HG03025 (cell line): ENCODE results near the gene TLN1.

Source experiments
- ATAC-seq: cut with Tn5 transposase; IDR thresholded peaks from one replicate; pipeline ENCODE4 v1.9.1; 2021; ENCODE audit warnings: mild to moderate bottlenecking, moderate library complexity; ENCODE audit not compliant: unreplicated experiment, low FRiP score

Gene TLN1

DNA sequence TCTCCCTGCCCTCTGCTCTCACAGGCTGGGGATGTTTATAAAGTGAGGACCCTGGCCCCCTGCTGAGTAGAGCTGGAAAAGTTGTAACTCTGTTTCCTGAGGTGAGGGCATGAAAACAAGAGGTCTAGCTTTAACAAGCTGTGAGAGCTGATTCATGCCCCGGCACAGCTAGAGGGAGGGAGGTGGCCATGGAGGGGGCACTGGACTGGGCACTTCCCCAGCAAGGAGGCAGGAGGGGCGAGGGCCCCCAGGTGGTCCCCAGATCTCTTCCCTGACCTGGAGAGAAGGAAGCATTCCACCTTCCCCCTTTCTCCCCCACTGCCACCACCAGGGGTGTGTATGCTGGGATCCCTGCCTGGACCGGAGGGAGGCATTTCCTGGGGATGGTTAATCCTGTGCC, 22.3 kb upstream of the TLN1 start, which contains the start of gene MSMP:
Gene MSMP, minus strand, starts transcription at position 13 of the 400 bp plus-strand sequence. CDS start 147 bp downstream, outside the sequence.
- no peak for ATAC-seq

- no peak for ATAC-seq
Observed at GRCh38 chr9:35753466-35753865, 21.5 kb upstream of the TLN1 start.

- no peak for ATAC-seq
Observed at GRCh38 chr9:35750256-35750531, 18.2 kb upstream of the TLN1 start.

GRCh38 chr9:35749515-35750255, 17.7 kb upstream of the TLN1 start:
- no peak for ATAC-seq

- ATAC-seq, result peak; percentile 63
Observed at GRCh38 chr9:35748858-35749514, 17.0 kb upstream of the TLN1 start, which contains the start of the genes GBA2 and RGP1. TSS of gene GBA2 (minus strand) at chr9:35749228. CDS start at chr9:35748704, 524 bp downstream. TSS of gene RGP1 (plus strand) at chr9:35749287. CDS start at chr9:35749756, 469 bp downstream.

DNA sequence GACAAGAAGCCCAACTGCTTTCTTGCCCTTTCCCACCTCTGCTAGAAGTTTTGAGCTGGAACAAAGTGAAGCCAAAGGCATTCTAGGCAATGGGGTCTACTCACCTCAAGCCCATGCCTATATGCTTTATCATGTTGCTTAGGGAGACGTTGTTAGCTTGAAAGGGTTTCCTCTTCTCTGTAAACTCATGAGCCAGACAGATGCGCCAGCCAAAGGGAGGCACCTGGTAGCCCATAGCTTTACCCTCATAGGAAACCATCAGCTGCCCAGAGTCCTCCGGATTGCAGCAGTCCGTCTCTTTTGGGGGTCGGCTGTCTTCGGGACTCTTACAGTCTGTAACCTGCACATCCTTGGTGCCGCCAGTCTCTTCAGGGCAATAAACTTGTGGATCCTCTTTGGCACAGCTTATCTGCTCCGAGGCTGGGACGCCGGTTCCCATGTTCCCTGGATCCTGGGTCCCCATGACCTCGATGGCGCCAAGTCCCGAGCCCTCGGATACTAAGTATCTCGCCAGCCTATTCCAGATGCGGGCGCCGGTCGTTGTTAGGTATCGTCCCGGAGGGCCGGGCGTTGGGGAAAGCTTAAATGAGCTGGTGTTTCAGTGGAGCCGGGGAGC, 16.4 kb upstream of the TLN1 start:
- no peak for ATAC-seq

- ATAC-seq, result no peak
Observed at GRCh38 chr9:35746583-35746982, 14.6 kb upstream of the TLN1 start.

DNA sequence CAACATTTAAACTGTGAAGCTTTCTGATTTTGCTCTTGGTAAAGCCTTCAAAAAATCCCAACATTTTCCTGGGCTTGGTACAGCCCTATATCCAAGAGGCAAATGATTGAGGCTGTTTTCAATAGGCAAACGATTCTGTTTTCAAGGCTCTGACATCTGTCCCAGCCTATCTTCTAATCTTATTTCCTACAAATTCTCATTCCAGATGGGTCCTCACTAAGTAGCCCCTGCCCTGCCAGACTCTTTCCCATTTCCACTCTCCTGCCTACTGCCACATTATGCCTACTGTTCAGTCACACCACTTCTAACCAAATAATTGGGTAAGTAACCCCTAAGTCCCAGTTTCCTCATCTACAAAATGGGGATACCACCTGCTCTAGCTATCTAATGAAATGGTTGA, 13.6 kb upstream of the TLN1 start:
- no peak for ATAC-seq

DNA sequence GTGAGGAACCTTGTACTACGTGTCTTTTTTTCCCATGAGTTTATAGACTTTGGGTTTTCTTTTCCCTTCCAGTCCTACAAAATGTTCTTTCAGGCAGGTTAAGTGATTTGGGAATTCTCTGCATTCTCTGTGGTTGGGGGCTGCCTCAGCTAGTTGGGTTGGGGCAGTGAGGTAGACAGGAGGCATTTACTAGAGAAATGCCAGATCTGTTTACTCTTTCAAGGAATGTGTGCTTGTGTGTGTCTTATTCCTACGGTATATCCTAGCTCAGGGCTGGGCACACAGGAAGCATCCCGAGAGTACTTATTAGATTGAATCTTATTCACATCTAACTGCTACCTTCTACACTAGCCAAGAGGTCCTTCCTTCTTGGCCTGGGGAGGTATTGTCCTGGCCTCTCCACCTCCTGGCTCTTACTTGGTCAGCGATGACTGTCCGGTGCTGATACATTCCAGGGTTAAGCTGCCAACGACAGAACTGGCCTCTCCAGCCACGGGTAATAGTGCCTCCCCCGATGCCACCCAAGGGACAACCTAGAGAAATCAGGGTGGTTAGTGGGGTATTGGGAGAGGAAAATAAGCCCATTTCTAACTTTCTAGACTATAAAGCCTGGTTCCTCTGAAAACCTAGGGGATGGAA, 12.0 kb upstream of the TLN1 start:
- no peak for ATAC-seq

GRCh38 chr9:35743452-35743851, 11.5 kb upstream of the TLN1 start:
- ATAC-seq, result no peak

- ATAC-seq, result no peak
Observed at GRCh38 chr9:35741740-35742139, 9.7 kb upstream of the TLN1 start.

- no peak for ATAC-seq
Observed at GRCh38 chr9:35740243-35740642, 8.2 kb upstream of the TLN1 start.

DNA sequence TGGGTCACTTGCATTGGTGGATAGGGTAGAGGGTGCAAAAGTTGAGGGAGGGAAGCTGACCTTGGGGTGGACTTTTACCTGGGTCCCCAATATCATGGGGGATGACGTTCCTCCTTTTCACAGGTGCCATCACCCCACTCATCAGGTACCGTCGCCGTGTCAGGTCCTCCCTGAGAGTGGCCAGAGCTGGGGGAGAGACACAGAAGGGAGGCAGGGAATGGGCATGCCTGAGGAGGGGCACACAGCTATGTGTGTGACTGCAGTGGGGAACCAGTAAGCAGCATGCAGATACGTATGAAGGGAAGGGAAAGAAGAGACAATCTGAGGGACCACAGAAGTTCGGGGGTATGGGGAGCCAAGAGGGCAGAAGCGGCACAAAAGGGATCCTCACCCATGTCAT, 6.9 kb upstream of the TLN1 start:
- no peak for ATAC-seq

DNA sequence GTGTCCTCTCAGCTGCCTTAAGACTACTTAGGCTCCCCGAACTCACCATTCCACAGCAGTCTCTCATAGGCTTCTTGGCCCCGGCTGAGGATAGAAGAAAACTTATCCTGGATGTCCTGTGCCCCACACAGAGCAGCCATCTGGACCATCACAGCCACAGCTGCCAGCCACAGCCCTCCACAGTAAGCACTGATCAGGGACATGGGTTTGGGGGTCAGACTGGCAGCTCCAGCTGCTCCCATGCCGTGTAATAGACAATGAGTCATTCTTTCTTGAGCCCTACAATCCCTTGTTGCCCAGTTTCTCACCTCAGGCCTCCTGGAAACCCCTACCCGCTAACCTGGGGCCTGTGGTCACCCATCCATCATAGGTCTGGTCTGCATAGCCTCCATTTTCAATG, 6.2 kb upstream of the TLN1 start:
- no peak for ATAC-seq

- no peak for ATAC-seq
Observed at GRCh38 chr9:35737143-35737542, 5.1 kb upstream of the TLN1 start.

DNA sequence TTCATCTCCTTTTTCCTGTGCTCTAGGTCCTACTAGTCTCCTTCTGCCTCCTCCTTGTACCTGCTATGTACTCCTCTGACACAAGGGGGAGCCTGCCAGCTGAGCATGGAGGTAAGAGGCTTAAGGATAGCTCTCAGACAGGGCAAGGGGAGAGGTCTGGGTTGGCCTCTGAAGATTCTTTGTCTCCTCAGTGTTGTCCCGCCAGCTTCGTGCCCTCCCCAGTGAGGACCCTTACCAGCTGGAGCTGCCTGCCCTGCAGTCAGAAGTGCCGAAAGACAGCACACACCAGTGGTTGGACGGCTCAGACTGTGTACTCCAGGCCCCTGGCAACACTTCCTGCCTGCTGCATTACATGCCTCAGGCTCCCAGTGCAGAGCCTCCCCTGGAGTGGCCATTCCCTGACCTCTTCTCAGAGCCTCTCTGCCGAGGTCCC, 4.2 kb upstream of the TLN1 start:
- ATAC-seq, result no peak

GRCh38 chr9:35734096-35734495, 2.1 kb upstream of the TLN1 start:
- ATAC-seq, result no peak

- ATAC-seq, result peak; percentile 8
Observed at GRCh38 chr9:35732800-35733541, 976 bp upstream of the TLN1 start.

- ATAC-seq, result peak; percentile 1
Observed at GRCh38 chr9:35731415-35732184, 395 bp downstream of the TLN1 start.

GRCh38 chr9:35730486-35730854, 1.5 kb downstream of the TLN1 start:
- ATAC-seq, result no peak
